Measurements from ENCODE around the gene FYN. TPM values are rescaled to one million over a fixed set of nuclear protein-coding genes. Genes with fewer than 3 reads are reported as not detected.

Gene FYN
- total RNA-seq, 4 donors from 2014 or later, result 143 to 219 (median 165) TPM

GRCh38 chr6:111770263-111771093, 102.8 kb downstream of the FYN start:
- TF ChIP-seq EP300 (IDR thresholded peaks at IDR 0.05) (no peak), POLR2A (IDR thresholded peaks at IDR 0.05) (no peak), CTCF (IDR thresholded peaks at IDR 0.05) (no peak)
- Histone ChIP-seq H3K36me3 (peaks cover 0 to 5% (median 0%) of the 10 kb centered on the region in 3 donors), H3K4me3 (no peak overlapping the region), H3K4me1 (peaks cover 0 to 64% (median 12%) of the 10 kb centered on the region in 4 donors), H3K27me3 (no peaks in the 10 kb centered on the region), H3K9me3 (no peaks in the 10 kb centered on the region), H3K27ac (peak overlapping the region in 1 of 4 donors; percentile 4)
- DNase-seq (ENCODE audit: low spot score in 2 of 2), result no peak
- 90 to 95% methylated on average over 6 of the region's 6 CpGs for WGBS, 2 donors

GRCh38 chr6:111769365-111770152, 103.7 kb downstream of the FYN start:
- H3K36me3 ChIP-seq, result peaks cover 0 to 5% (median 0%) of the 10 kb centered on the region in 3 donors
- 40 to 53% methylated on average over 1 of the region's 1 CpG for WGBS, 2 donors
- no peak overlapping the region for H3K4me3 ChIP-seq
- TF ChIP-seq POLR2A (IDR thresholded peaks at IDR 0.05) (no peak), EP300 (IDR thresholded peaks at IDR 0.05) (no peak), CTCF (IDR thresholded peaks at IDR 0.05) (no peak)
- H3K9me3 ChIP-seq, result no peaks in the 10 kb centered on the region
- no peaks in the 10 kb centered on the region for H3K27me3 ChIP-seq
- H3K27ac ChIP-seq, result no peak overlapping the region
- H3K4me1 ChIP-seq, result peaks cover 0 to 63% (median 6%) of the 10 kb centered on the region in 4 donors
- DNase-seq (ENCODE audit: low spot score in 2 of 2), result no peak

GRCh38 chr6:111768431-111768770, 104.9 kb downstream of the FYN start:
- Histone ChIP-seq H3K4me3 (no peak overlapping the region), H3K27ac (no peak overlapping the region), H3K4me1 (peaks cover 0 to 62% (median 8%) of the 10 kb centered on the region in 4 donors), H3K27me3 (no peaks in the 10 kb centered on the region), H3K36me3 (peaks cover 0 to 5% (median 0%) of the 10 kb centered on the region in 3 donors), H3K9me3 (no peaks in the 10 kb centered on the region)
- DNase-seq (ENCODE audit: low spot score in 2 of 2), result no peak
- WGBS, 2 donors, result 98 to 100% methylated on average over 2 of the region's 2 CpGs
- no peak for TF ChIP-seq POLR2A (IDR thresholded peaks at IDR 0.05)
- no peak for TF ChIP-seq CTCF (IDR thresholded peaks at IDR 0.05)
- TF ChIP-seq EP300 (IDR thresholded peaks at IDR 0.05), result no peak

GRCh38 chr6:111767752-111768430, 105.4 kb downstream of the FYN start:
- TF ChIP-seq EP300 (IDR thresholded peaks at IDR 0.05) (no peak), POLR2A (IDR thresholded peaks at IDR 0.05) (no peak), CTCF (IDR thresholded peaks at IDR 0.05) (no peak)
- Histone ChIP-seq H3K36me3 (peaks cover 0 to 5% (median 0%) of the 10 kb centered on the region in 3 donors), H3K4me1 (peaks cover 0 to 64% (median 10%) of the 10 kb centered on the region in 4 donors), H3K27ac (peak overlapping the region in 1 of 4 donors; percentile 4), H3K4me3 (no peak overlapping the region), H3K9me3 (no peaks in the 10 kb centered on the region), H3K27me3 (no peaks in the 10 kb centered on the region)
- 54 to 57% methylated on average over 5 of the region's 5 CpGs for WGBS, 2 donors
- no peak for DNase-seq (ENCODE audit: low spot score in 2 of 2)

Data from tibial nerve (tissue), 4 donors.